PC-3 (cell line): ENCODE data around the gene METAP1.

ENCODE experiments used
- EZH2 ChIP-seq: fragments of 300-600 bp; sonication (generic); IDR thresholded peaks from one replicate; pipeline ENCODE4 v1.6.1; 2017; ENCODE audit warnings: antibody characterized with exemption, mild to moderate bottlenecking, low read length; ENCODE audit not compliant: unreplicated experiment
- TF ChIP-seq, protein P1 (sequence below): fragments of 300-600 bp; sonication (generic); conservative IDR thresholded peaks from 2 replicates; pipeline ENCODE4 v1.5.1; 2017; ENCODE audit warnings: antibody characterized with exemption, low read depth, mild to moderate bottlenecking, low read length

DNA sequence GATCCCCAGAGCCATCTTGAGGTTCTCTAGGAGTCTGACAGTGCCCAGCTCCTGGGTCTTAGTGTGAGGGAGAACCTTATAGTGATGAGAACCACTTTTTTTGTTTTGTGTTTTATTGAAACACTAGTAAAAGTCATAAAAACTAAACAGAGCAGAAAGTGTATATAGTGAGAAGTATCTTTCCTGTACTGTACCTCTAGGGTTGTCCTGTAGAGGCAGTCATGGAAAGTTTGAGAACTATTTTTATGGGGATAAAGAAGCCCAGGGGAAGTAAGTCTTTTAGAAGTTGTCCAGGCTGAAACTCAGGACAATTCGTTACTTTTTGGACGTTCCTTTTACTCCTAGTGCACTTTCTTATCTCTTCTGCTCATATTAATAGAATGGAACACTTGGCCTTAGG is 52.2 kb downstream of the METAP1 start:
- no peak for TF ChIP-seq EZH2
- TF ChIP-seq, protein P1, sequence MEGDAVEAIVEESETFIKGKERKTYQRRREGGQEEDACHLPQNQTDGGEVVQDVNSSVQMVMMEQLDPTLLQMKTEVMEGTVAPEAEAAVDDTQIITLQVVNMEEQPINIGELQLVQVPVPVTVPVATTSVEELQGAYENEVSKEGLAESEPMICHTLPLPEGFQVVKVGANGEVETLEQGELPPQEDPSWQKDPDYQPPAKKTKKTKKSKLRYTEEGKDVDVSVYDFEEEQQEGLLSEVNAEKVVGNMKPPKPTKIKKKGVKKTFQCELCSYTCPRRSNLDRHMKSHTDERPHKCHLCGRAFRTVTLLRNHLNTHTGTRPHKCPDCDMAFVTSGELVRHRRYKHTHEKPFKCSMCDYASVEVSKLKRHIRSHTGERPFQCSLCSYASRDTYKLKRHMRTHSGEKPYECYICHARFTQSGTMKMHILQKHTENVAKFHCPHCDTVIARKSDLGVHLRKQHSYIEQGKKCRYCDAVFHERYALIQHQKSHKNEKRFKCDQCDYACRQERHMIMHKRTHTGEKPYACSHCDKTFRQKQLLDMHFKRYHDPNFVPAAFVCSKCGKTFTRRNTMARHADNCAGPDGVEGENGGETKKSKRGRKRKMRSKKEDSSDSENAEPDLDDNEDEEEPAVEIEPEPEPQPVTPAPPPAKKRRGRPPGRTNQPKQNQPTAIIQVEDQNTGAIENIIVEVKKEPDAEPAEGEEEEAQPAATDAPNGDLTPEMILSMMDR: 0 out of 2 replicates have a peak, but pooled peaks have one; percentile 22
